ENCODE measurements around the gene SCP2.

Gene SCP2

GRCh38 chr1:52887483-52887882 is 39.6 kb upstream of the SCP2 start:
- H4K20me1 ChIP-seq (ENCODE audit: insufficient read depth, low read length), result no peaks in the 10 kb centered on the region
- no peak overlapping the region for H3K4me3 ChIP-seq (ENCODE audit: low read depth in 1 of 2, low read length in 2 of 2)
- H3K36me3 ChIP-seq (ENCODE audit: insufficient read depth, low read length), result no peaks in the 10 kb centered on the region
- no peaks in the 10 kb centered on the region for H3K27me3 ChIP-seq (ENCODE audit: insufficient read depth, low read length, poor library complexity)
- ATAC-seq (ENCODE audit: insufficient read depth, low read depth) (no peak), DNase-seq (no peak)
- TF ChIP-seq EZH2 (IDR thresholded peaks at IDR 0.05; ENCODE audit: borderline replicate concordance, low read depth, low read length, severe bottlenecking) (no peak), CTCF (IDR thresholded peaks at IDR 0.05; ENCODE audit: borderline replicate concordance, extremely low read depth, low read length, poor library complexity, severe bottlenecking) (no peak)
- no peaks in the 10 kb centered on the region for H3K4me1 ChIP-seq (ENCODE audit: insufficient read depth, low read length)
- no peak overlapping the region for H3K9ac ChIP-seq (ENCODE audit: low read depth, low read length)
- no peak overlapping the region for H3K27ac ChIP-seq (ENCODE audit: low read length)
- H3K9me3 ChIP-seq (ENCODE audit: insufficient read depth, low read length, severe bottlenecking), result no peaks in the 10 kb centered on the region
- H3K4me2 ChIP-seq (ENCODE audit: insufficient read depth, low read length), result no peak overlapping the region
- H3K79me2 ChIP-seq (ENCODE audit: insufficient read depth, low read length), result no peaks in the 10 kb centered on the region
- no peak overlapping the region for H2AFZ ChIP-seq (ENCODE audit: low read depth, low read length)

- no peaks in the 10 kb centered on the region for H3K36me3 ChIP-seq (ENCODE audit: insufficient read depth, low read length)
- no peaks in the 10 kb centered on the region for H3K79me2 ChIP-seq (ENCODE audit: insufficient read depth, low read length)
- DNase-seq (no peak), ATAC-seq (ENCODE audit: insufficient read depth, low read depth) (no peak)
- H3K9me3 ChIP-seq (ENCODE audit: insufficient read depth, low read length, severe bottlenecking), result no peaks in the 10 kb centered on the region
- H2AFZ ChIP-seq (ENCODE audit: low read depth, low read length), result no peak overlapping the region
- H3K4me2 ChIP-seq (ENCODE audit: insufficient read depth, low read length), result no peak overlapping the region
- no peak overlapping the region for H3K27ac ChIP-seq (ENCODE audit: low read length)
- TF ChIP-seq EZH2 (IDR thresholded peaks at IDR 0.05; ENCODE audit: borderline replicate concordance, low read depth, low read length, severe bottlenecking), result no peak
- no peak for TF ChIP-seq CTCF (IDR thresholded peaks at IDR 0.05; ENCODE audit: borderline replicate concordance, extremely low read depth, low read length, poor library complexity, severe bottlenecking)
- H3K4me3 ChIP-seq (ENCODE audit: low read depth in 1 of 2, low read length in 2 of 2), result no peak overlapping the region
- no peaks in the 10 kb centered on the region for H4K20me1 ChIP-seq (ENCODE audit: insufficient read depth, low read length)
- H3K27me3 ChIP-seq (ENCODE audit: insufficient read depth, low read length, poor library complexity), result no peaks in the 10 kb centered on the region
- no peak overlapping the region for H3K9ac ChIP-seq (ENCODE audit: low read depth, low read length)
- H3K4me1 ChIP-seq (ENCODE audit: insufficient read depth, low read length), result no peaks in the 10 kb centered on the region
These were observed 34.5 kb upstream of the SCP2 start for GRCh38 chr1:52892424-52893215.

- peak; percentile 91 for ATAC-seq (ENCODE audit: insufficient read depth, low read depth)
- H3K9me3 ChIP-seq (ENCODE audit: insufficient read depth, low read length, severe bottlenecking), result no peaks in the 10 kb centered on the region
- no peaks in the 10 kb centered on the region for H3K36me3 ChIP-seq (ENCODE audit: insufficient read depth, low read length)
- no peak overlapping the region for H3K4me2 ChIP-seq (ENCODE audit: insufficient read depth, low read length)
- H3K4me3 ChIP-seq (ENCODE audit: low read depth in 1 of 2, low read length in 2 of 2), result no peak overlapping the region
- H3K79me2 ChIP-seq (ENCODE audit: insufficient read depth, low read length), result no peaks in the 10 kb centered on the region
- H4K20me1 ChIP-seq (ENCODE audit: insufficient read depth, low read length), result no peaks in the 10 kb centered on the region; the same call in 1 of the 2 replicates
- H3K4me1 ChIP-seq (ENCODE audit: insufficient read depth, low read length), result no peaks in the 10 kb centered on the region
- no peaks in the 10 kb centered on the region for H3K27me3 ChIP-seq (ENCODE audit: insufficient read depth, low read length, poor library complexity)
- TF ChIP-seq CTCF (IDR thresholded peaks at IDR 0.05; ENCODE audit: borderline replicate concordance, extremely low read depth, low read length, poor library complexity, severe bottlenecking), result no peak
- TF ChIP-seq EZH2 (IDR thresholded peaks at IDR 0.05; ENCODE audit: borderline replicate concordance, low read depth, low read length, severe bottlenecking), result no peak
- H3K27ac ChIP-seq (ENCODE audit: low read length), result no peak overlapping the region
- no peak overlapping the region for H2AFZ ChIP-seq (ENCODE audit: low read depth, low read length)
- H3K9ac ChIP-seq (ENCODE audit: low read depth, low read length), result no peak overlapping the region
- DNase-seq, result peak; percentile 67
These were observed 27.6 kb upstream of the SCP2 start for GRCh38 chr1:52899445-52899894.

Measured in DND-41 (cell line).